Peyer's patch (tissue), 4 donors: Measurements from ENCODE around the gene RHOG. TPM values are rescaled to one million over a fixed set of nuclear protein-coding genes. Genes with fewer than 3 reads are reported as not detected.

Source experiments
- DNase-seq, 3 donors: peaks; one replicate each; pipeline ENCODE4 v3.0.0-alpha.2; 2017 to 2019
- H3K27ac ChIP-seq, 4 donors: fragments of 200-600 bp; sonication (generic); one replicate each; pipeline ENCODE4 v1.5.1; 2016 to 2019
- H3K27me3 ChIP-seq, 2 donors: fragments of 200-600 bp; sonication (generic); one replicate each; pipeline ENCODE4 v1.5.1; 2019
- H3K36me3 ChIP-seq, 3 donors: fragments of 200-600 bp; sonication (generic); one replicate each; pipeline ENCODE4 v1.5.1; 2016 to 2019
- H3K4me1 ChIP-seq, 4 donors: fragments of 200-600 bp; sonication (generic); one replicate each; pipeline ENCODE4 v1.5.1; 2016 to 2019
- H3K4me3 ChIP-seq, 4 donors: fragments of 200-600 bp; sonication (generic); 1 replicate in 3 of 4; 2 replicates in 1 of 4; pipeline ENCODE4 v1.5.1; 2016 to 2019; ENCODE audit warnings: mild to moderate bottlenecking in 1 of 4
- H3K9me3 ChIP-seq, 4 donors: fragments of 200-600 bp; sonication (generic); one replicate each; pipeline ENCODE4 v1.5.1; 2016 to 2019; ENCODE audit warnings: mild to moderate bottlenecking in 1 of 4
- POLR2A ChIP-seq, 2 donors: fragments of 450-650 bp; IDR thresholded peaks; one replicate each; pipeline ENCODE4 v1.5.1; 2017; ENCODE audit warnings: antibody characterized with exemption in 2 of 2, mild to moderate bottlenecking in 2 of 2, moderate library complexity in 2 of 2
- total RNA-seq, 4 donors: library from RNA; depleted of rRNA; stranded (reverse); fragments of >200 nt; gene quantifications; one replicate each; pipeline ENCODE4 v1.1.0, GENCODE V29; 2016
- TF ChIP-seq, protein P1 (sequence below), 6 experiments: fragments of 450-650 bp in 4 of 6; fragments of 200-600 bp in 2 of 6; sonication (generic) in 1 of 6; IDR thresholded peaks; one replicate each; pipeline ENCODE4 v1.5.1; 2017 to 2019; ENCODE audit warnings: antibody characterized with exemption in 6 of 6, mild to moderate bottlenecking in 3 of 6, moderate library complexity in 1 of 6

RHOG gene
- total RNA-seq, 4 donors from 2014 or later, result 33.8 to 83.0 (median 67.0) TPM

DNA sequence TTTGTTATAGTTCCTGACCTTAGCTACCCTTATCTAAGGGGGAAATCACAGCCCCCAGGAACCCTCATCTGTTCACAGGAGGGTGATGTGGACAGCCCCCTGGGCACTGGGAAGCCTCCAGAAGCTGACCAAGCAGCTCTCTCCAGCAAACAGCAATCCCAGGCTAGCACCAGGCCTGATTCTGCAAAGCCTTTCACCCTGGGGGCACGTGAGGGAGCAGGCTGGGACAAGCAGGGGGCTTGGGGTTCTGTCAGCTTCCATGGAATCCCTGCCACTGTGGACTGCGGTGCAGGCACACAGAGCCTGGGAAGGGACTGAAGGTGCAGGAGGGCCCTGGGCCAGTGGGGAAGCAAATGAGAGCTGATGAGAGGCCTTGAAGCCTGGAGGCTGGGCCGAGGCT, 30.3 kb downstream of the RHOG start:
- no peaks in the 10 kb centered on the region for H3K36me3 ChIP-seq
- H3K4me1 ChIP-seq, result peaks cover 0 to 14% (median 2%) of the 10 kb centered on the region in 4 donors
- no peak for DNase-seq
- H3K9me3 ChIP-seq, result no peaks in the 10 kb centered on the region
- H3K4me3 ChIP-seq, result no peak overlapping the region
- TF ChIP-seq, protein P1, sequence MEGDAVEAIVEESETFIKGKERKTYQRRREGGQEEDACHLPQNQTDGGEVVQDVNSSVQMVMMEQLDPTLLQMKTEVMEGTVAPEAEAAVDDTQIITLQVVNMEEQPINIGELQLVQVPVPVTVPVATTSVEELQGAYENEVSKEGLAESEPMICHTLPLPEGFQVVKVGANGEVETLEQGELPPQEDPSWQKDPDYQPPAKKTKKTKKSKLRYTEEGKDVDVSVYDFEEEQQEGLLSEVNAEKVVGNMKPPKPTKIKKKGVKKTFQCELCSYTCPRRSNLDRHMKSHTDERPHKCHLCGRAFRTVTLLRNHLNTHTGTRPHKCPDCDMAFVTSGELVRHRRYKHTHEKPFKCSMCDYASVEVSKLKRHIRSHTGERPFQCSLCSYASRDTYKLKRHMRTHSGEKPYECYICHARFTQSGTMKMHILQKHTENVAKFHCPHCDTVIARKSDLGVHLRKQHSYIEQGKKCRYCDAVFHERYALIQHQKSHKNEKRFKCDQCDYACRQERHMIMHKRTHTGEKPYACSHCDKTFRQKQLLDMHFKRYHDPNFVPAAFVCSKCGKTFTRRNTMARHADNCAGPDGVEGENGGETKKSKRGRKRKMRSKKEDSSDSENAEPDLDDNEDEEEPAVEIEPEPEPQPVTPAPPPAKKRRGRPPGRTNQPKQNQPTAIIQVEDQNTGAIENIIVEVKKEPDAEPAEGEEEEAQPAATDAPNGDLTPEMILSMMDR (IDR thresholded peaks at IDR 0.05), result no peak
- TF ChIP-seq POLR2A (IDR thresholded peaks at IDR 0.05), result no peak
- H3K27me3 ChIP-seq, result no peaks in the 10 kb centered on the region
- H3K27ac ChIP-seq, result no peak overlapping the region

DNA sequence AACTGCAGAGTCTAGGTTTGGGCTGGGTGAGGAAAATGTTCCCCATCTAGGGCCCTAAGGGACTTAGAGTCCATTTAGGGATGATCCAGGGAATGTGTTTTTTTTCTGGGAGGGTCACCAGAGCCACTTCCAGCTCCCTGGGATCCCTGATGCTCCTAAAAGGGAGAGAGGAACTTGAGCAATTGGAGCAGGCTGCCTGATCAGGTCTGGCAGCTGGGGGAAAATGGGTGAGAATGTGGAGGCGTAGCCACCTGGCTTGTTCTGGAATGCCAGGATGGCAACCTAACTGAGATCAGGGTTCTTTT, 31.2 kb downstream of the RHOG start:
- DNase-seq, result no peak
- no peaks in the 10 kb centered on the region for H3K36me3 ChIP-seq
- TF ChIP-seq, protein P1 (IDR thresholded peaks at IDR 0.05), result no peak
- TF ChIP-seq POLR2A (IDR thresholded peaks at IDR 0.05), result no peak
- H3K4me1 ChIP-seq, result peaks cover 0 to 14% (median 2%) of the 10 kb centered on the region in 4 donors
- H3K9me3 ChIP-seq, result no peaks in the 10 kb centered on the region
- H3K27ac ChIP-seq, result no peak overlapping the region
- no peaks in the 10 kb centered on the region for H3K27me3 ChIP-seq
- no peak overlapping the region for H3K4me3 ChIP-seq

DNA sequence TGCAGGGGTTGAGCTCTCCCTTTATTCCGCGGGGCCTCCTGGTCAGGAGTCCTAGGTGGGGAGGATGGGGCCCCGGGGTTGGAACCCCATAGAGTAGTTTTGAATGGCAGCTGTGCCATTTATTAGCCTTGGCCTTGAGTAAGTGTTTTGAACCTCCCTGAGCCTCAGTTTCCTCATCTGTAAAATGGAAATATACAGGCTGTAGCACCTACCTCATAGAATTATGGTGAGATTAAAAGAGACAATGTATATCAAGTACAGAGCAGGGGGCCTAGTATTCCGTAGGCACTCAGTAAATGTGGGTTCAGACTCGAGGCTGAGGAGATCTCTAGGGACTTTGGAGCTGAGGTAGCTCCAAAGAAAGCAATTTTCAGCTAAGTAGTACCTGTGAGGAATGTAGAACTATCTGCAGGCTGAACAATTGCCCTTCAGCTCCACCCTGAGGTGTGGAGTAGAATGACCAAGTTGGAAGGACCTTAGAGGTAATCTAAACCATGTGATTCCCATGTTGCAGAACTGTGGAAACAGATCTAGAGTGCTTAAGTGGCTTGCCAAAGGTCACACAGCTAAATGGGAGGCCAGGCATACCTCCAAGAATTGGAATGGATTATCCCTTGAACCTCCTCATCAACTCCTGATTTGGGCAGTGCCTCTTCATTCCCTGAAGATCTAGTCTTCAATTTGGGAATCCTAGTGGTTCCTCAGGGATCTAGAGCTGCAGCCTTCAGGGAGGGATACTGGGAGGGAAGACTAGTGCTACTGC, 31.7 kb downstream of the RHOG start:
- peaks cover 0 to 14% (median 2%) of the 10 kb centered on the region in 4 donors for H3K4me1 ChIP-seq
- peak in 2 of 3 donors; percentile 35 to 80 for DNase-seq
- H3K27ac ChIP-seq, result peak overlapping the region; percentile 57 to 77 (median 72)
- H3K9me3 ChIP-seq, result no peaks in the 10 kb centered on the region
- H3K4me3 ChIP-seq, result peak overlapping the region; percentile 58 to 77 (median 70)
- TF ChIP-seq POLR2A (IDR thresholded peaks at IDR 0.05), result no peak
- TF ChIP-seq, protein P1 (IDR thresholded peaks at IDR 0.05), result peak; percentile 24 to 79 (median 54)
- H3K27me3 ChIP-seq, result no peaks in the 10 kb centered on the region
- no peaks in the 10 kb centered on the region for H3K36me3 ChIP-seq

DNA sequence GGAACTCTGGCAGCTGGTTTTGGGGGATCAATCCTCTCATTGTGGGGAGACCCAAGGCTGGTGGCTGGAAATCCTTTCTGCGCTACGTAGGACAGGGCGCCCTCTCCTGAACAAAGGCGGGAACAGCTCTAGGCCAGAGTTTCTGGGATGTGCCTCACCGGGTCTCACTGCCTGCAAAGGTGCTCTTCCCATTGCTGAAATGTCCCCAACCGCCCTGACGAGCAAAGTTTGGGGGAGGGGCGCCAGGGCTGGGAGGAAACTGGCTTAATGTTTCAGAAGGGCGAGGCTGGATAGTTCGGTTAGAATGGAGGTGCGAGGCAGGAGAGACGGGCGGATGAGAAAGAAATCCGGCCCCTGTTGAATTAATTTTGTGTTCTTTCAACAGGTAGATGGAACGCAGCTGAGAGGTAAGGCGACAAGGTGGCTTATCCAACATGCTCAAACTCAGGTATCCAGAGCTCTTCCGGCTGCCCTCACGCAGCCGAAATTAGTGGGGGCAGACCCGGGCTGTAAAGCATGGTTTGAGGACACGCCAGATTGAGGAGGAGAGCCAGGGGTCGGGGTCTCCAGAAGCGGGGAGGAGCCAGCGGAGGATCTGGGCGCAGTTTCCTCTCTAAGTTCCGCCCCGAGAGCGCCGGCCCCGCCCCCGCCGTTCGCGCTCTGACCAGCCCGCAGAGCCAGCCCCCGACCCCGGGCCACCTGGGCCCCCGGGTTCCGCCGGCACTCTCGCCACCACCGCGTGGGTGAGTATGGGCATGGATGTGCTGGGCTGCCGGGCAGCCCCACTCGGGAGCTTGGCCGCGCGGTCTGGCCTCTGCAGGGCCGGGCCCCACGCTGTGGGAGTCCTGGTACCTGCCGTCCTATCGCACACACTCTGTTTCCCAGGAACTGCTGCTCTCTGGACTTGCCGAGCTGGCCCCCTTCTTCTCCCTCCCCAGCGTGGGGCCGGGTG, 32.6 kb downstream of the RHOG start, which contains the start of gene PGAP2:
Gene PGAP2, plus strand, starts transcription at position 652 of the 952 bp plus-strand sequence. CDS start 2,700 bp downstream, outside the sequence.
- Histone ChIP-seq H3K4me3 (peak within 1 kb of the TSS; percentile 58 to 77 (median 70)), H3K36me3 (no peaks in the 10 kb centered on the region), H3K4me1 (peaks cover 0 to 14% (median 2%) of the 10 kb centered on the region in 4 donors), H3K27ac (peak within 1 kb of the TSS; percentile 57 to 77 (median 72)), H3K27me3 (no peaks in the 10 kb centered on the region), H3K9me3 (no peaks in the 10 kb centered on the region)
- TF ChIP-seq, protein P1 (IDR thresholded peaks at IDR 0.05), result peak in 5 of 6 experiments; percentile 48 to 76 (median 66)
- TF ChIP-seq POLR2A (IDR thresholded peaks at IDR 0.05), result no peak
- DNase-seq, result peak; percentile 71 to 87 (median 85)

DNA sequence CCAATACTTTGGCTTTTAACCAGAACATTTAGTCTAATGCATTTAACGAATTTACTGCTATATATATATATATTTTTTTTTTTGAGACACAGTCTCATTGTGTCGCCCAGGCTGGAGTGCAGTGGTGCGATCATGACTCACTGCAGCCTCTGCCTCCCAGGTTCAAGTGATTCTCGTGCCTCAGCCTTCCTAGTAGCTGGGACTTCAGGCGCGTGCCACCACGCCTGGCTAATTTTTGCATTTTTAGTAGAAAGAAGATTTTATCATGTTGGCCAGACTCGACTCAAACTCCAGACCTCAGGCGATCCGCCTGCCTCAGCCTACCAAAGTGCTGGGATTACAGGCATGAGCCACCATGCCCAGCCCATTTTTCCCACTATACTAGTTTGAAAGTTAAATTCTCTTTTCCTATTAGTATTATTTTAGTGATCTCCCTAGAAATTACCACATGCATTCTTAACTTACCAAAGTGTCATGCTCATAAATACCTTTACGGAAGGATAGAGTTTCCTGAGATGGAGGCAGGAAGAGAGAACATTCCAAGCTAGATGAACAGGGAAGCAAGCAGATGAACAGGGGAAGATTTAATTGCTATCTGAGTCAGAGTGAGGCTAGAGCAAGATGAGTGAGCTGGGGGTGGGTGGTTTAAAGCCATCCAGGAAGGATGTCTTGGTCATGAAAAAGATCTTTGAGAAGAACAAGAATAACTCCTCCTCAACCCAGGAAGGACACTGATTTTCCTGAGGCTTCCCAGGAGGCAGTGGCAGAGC, 36.8 kb downstream of the RHOG start:
- DNase-seq, result peak in 1 of 3 donors; percentile 19
- Histone ChIP-seq H3K4me3 (no peak overlapping the region), H3K9me3 (no peaks in the 10 kb centered on the region), H3K36me3 (no peaks in the 10 kb centered on the region), H3K27me3 (no peaks in the 10 kb centered on the region), H3K27ac (no peak overlapping the region), H3K4me1 (peaks cover 0 to 15% (median 0%) of the 10 kb centered on the region in 4 donors)
- TF ChIP-seq, protein P1 (IDR thresholded peaks at IDR 0.05), result no peak
- TF ChIP-seq POLR2A (IDR thresholded peaks at IDR 0.05), result no peak
